HEK293T (cell line): Measurements from ENCODE around the gene ZNF41.

Experiments used
- ARNT ChIP-seq: fragments of 450-650 bp; IDR thresholded peaks from 2 replicates; pipeline ENCODE4 v1.6.1; 2017; ENCODE audit warnings: mild to moderate bottlenecking
- BHLHE40 ChIP-seq: fragments of 450-650 bp; IDR thresholded peaks from 2 replicates; pipeline ENCODE4 v1.6.1; 2016; ENCODE audit warnings: mild to moderate bottlenecking, moderate library complexity, borderline replicate concordance
- CTBP1 ChIP-seq: fragments of 450-650 bp; IDR thresholded peaks from 2 replicates; pipeline ENCODE4 v1.6.1; 2016; ENCODE audit warnings: borderline replicate concordance
- ELF4 ChIP-seq: fragments of 450-650 bp; IDR thresholded peaks from 2 replicates; pipeline ENCODE4 v1.6.1; 2017; ENCODE audit warnings: antibody characterized with exemption
- FOXK2 ChIP-seq: fragments of 450-650 bp; IDR thresholded peaks from 2 replicates; pipeline ENCODE4 v1.6.1; 2016; ENCODE audit warnings: mild to moderate bottlenecking
- FOXM1 ChIP-seq: fragments of 450-650 bp; IDR thresholded peaks from 2 replicates; pipeline ENCODE4 v1.6.1; 2017; ENCODE audit warnings: mild to moderate bottlenecking, borderline replicate concordance
- HDGF ChIP-seq: fragments of 450-650 bp; IDR thresholded peaks from 2 replicates; pipeline ENCODE4 v1.6.1; 2017; ENCODE audit warnings: antibody characterized with exemption, borderline replicate concordance
- LEF1 ChIP-seq: fragments of 450-650 bp; IDR thresholded peaks from 2 replicates; pipeline ENCODE4 v1.6.1; 2017; ENCODE audit warnings: mild to moderate bottlenecking, borderline replicate concordance
- SP1 ChIP-seq: fragments of 450-650 bp; IDR thresholded peaks from 2 replicates; pipeline ENCODE4 v1.6.1; 2017
- SUZ12 ChIP-seq: fragments of 450-650 bp; IDR thresholded peaks from 2 replicates; pipeline ENCODE4 v1.6.1; 2016; ENCODE audit warnings: mild to moderate bottlenecking
- TF ChIP-seq, protein P1 (sequence below): fragments of 450-650 bp; IDR thresholded peaks from 2 replicates; pipeline ENCODE4 v1.6.1; 2016

DNA sequence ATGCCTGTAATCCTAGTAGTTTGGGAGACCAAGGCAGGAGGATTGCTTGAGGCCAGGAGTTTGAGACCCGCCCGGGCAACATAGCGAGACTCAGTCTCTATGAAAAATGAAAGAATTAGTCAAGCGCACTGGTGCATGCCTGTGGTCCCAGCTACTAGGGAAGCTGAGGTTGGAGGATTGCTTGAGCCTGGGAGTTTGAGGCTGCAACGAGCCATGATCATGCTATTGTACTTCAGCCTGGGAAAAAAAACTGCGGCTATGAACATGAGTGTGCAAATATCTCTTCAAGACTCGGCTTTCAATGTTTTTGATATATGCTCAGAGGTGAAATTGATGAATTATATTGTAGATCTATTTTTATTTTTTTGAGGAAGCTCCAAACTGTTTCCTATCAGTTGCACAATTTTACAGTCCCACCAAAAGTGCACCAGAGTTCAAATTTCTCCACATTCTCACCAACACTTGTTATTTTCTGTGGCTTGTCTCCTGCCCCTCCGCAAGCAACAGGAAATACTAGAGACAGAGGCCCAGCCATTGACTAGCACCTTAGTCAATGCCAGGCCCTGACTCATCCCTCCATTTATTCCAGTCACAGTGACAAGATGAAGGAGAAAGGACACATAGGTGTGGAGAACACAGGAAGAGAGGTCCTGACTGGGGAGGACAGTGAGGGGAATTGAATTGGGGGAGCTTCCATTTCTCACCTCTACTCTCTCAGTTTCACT lies 33.1 kb upstream of the ZNF41 start:
- no peak for TF ChIP-seq HDGF
- TF ChIP-seq, protein P1, sequence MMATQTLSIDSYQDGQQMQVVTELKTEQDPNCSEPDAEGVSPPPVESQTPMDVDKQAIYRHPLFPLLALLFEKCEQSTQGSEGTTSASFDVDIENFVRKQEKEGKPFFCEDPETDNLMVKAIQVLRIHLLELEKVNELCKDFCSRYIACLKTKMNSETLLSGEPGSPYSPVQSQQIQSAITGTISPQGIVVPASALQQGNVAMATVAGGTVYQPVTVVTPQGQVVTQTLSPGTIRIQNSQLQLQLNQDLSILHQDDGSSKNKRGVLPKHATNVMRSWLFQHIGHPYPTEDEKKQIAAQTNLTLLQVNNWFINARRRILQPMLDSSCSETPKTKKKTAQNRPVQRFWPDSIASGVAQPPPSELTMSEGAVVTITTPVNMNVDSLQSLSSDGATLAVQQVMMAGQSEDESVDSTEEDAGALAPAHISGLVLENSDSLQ: no peak
- TF ChIP-seq FOXK2: no peak
- no peak for TF ChIP-seq ARNT
- no peak for TF ChIP-seq FOXM1
- TF ChIP-seq BHLHE40: no peak
- TF ChIP-seq SUZ12: no peak
- TF ChIP-seq CTBP1: no peak
- no peak for TF ChIP-seq SP1
- TF ChIP-seq ELF4: no peak
- no peak for TF ChIP-seq LEF1
